H1 (cell line): ENCODE measurements around the gene R3HDML. TPM values are rescaled to one million over a fixed set of nuclear protein-coding genes. Genes with fewer than 3 reads are reported as not detected.

Experiments
- CEBPB ChIP-seq: IDR thresholded peaks from 2 replicates; pipeline ENCODE4 v1.6.1; 2012; ENCODE audit warnings: low read depth, low read length
- EGR1 ChIP-seq: IDR thresholded peaks from 2 replicates; pipeline ENCODE4 v1.6.1; 2011; ENCODE audit warnings: low read depth, low read length, borderline replicate concordance
- GTF2F1 ChIP-seq: IDR thresholded peaks from 2 replicates; pipeline ENCODE4 v1.6.1; 2012; ENCODE audit warnings: low read depth, low read length, improper control_type of control experiment, borderline replicate concordance
- KDM5A ChIP-seq: fragments of 200-600 bp; IDR thresholded peaks from 2 replicates; pipeline ENCODE4 v1.7.1; 2012; ENCODE audit warnings: mild to moderate bottlenecking, low read length, inconsistent platforms, mixed read lengths
- RXRA ChIP-seq: IDR thresholded peaks from 2 replicates; pipeline ENCODE4 v1.6.1; 2011; ENCODE audit warnings: low read depth, mild to moderate bottlenecking, low read length, moderate library complexity; ENCODE audit not compliant: insufficient read depth
- SP4 ChIP-seq: IDR thresholded peaks from 2 replicates; pipeline ENCODE4 v1.6.1; 2012; ENCODE audit warnings: low read length, inconsistent platforms
- polyA plus RNA-seq, 7 experiments: library from polyadenylated mRNA; depleted of rRNA in 3 of 7; stranded (reverse) in 5 of 7; unstranded in 2 of 7; fragments of >200 nt in 5 of 7; fragments of 200-250 nt in 2 of 7; gene quantifications; 1 replicate in 5 of 7; 2 replicates in 1 of 7; 4 replicates in 1 of 7; pipeline versions ENCODE4 v1.2.1 to v1.2.3, GENCODE V29; 2011 to 2013; ENCODE audit warnings: missing spikeins in 2 of 7, mixed read lengths in 2 of 7
- total RNA-seq: library from RNA; stranded (reverse); fragmentation: NEBNext Ultra II Directional; extraction: Animal tissue kit (Norgen Biotek cat#: 25700); gene quantifications from 2 replicates; pipeline ENCODE4 v1.2.1, GENCODE V29; 2021
- TF ChIP-seq, protein P1 (sequence below): fragments of 300-600 bp; sonication (generic); IDR thresholded peaks from 2 replicates; pipeline ENCODE4 v1.7.1; 2012; ENCODE audit warnings: low read length, moderate library complexity, mild to moderate bottlenecking, inconsistent platforms; ENCODE audit not compliant: insufficient replicate concordance

Gene R3HDML
- total and polyA plus RNA-seq, 2 of the 8 experiments (the other 6 are each of a cell fraction or from before 2014, with no cell fraction given), result not detected

DNA sequence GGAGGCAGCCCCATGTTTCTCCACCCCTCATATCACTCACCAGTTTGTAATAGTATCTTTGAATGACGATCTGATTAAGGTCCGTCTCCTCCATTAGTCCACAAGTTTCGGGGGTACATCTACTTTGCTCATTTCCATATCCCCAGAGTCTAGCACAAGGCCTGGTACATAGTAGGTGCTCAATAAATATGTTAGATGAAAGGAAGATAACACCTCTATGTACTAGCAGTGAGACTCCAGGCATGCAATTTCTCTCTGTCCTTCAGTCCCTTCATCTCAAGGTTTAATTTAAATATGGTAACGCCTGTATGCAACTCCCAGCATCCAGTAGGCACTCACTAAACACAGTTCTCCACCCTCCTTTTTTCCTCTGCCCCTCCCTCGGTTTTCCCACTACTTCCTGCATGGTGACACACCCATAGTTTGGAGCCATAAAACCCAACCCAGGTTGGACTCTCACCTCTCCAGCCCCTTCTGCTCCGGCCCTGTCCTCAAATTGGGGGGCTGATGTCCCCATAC lies 18.2 kb downstream of the R3HDML start (continued):
- TF ChIP-seq GTF2F1 (no peak), SP4 (no peak), EGR1 (no peak), RXRA (no peak), CEBPB (no peak), KDM5A (no peak)
- TF ChIP-seq, protein P1, sequence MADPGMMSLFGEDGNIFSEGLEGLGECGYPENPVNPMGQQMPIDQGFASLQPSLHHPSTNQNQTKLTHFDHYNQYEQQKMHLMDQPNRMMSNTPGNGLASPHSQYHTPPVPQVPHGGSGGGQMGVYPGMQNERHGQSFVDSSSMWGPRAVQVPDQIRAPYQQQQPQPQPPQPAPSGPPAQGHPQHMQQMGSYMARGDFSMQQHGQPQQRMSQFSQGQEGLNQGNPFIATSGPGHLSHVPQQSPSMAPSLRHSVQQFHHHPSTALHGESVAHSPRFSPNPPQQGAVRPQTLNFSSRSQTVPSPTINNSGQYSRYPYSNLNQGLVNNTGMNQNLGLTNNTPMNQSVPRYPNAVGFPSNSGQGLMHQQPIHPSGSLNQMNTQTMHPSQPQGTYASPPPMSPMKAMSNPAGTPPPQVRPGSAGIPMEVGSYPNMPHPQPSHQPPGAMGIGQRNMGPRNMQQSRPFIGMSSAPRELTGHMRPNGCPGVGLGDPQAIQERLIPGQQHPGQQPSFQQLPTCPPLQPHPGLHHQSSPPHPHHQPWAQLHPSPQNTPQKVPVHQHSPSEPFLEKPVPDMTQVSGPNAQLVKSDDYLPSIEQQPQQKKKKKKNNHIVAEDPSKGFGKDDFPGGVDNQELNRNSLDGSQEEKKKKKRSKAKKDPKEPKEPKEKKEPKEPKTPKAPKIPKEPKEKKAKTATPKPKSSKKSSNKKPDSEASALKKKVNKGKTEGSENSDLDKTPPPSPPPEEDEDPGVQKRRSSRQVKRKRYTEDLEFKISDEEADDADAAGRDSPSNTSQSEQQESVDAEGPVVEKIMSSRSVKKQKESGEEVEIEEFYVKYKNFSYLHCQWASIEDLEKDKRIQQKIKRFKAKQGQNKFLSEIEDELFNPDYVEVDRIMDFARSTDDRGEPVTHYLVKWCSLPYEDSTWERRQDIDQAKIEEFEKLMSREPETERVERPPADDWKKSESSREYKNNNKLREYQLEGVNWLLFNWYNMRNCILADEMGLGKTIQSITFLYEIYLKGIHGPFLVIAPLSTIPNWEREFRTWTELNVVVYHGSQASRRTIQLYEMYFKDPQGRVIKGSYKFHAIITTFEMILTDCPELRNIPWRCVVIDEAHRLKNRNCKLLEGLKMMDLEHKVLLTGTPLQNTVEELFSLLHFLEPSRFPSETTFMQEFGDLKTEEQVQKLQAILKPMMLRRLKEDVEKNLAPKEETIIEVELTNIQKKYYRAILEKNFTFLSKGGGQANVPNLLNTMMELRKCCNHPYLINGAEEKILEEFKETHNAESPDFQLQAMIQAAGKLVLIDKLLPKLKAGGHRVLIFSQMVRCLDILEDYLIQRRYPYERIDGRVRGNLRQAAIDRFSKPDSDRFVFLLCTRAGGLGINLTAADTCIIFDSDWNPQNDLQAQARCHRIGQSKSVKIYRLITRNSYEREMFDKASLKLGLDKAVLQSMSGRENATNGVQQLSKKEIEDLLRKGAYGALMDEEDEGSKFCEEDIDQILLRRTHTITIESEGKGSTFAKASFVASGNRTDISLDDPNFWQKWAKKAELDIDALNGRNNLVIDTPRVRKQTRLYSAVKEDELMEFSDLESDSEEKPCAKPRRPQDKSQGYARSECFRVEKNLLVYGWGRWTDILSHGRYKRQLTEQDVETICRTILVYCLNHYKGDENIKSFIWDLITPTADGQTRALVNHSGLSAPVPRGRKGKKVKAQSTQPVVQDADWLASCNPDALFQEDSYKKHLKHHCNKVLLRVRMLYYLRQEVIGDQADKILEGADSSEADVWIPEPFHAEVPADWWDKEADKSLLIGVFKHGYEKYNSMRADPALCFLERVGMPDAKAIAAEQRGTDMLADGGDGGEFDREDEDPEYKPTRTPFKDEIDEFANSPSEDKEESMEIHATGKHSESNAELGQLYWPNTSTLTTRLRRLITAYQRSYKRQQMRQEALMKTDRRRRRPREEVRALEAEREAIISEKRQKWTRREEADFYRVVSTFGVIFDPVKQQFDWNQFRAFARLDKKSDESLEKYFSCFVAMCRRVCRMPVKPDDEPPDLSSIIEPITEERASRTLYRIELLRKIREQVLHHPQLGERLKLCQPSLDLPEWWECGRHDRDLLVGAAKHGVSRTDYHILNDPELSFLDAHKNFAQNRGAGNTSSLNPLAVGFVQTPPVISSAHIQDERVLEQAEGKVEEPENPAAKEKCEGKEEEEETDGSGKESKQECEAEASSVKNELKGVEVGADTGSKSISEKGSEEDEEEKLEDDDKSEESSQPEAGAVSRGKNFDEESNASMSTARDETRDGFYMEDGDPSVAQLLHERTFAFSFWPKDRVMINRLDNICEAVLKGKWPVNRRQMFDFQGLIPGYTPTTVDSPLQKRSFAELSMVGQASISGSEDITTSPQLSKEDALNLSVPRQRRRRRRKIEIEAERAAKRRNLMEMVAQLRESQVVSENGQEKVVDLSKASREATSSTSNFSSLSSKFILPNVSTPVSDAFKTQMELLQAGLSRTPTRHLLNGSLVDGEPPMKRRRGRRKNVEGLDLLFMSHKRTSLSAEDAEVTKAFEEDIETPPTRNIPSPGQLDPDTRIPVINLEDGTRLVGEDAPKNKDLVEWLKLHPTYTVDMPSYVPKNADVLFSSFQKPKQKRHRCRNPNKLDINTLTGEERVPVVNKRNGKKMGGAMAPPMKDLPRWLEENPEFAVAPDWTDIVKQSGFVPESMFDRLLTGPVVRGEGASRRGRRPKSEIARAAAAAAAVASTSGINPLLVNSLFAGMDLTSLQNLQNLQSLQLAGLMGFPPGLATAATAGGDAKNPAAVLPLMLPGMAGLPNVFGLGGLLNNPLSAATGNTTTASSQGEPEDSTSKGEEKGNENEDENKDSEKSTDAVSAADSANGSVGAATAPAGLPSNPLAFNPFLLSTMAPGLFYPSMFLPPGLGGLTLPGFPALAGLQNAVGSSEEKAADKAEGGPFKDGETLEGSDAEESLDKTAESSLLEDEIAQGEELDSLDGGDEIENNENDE, result no peak
